ENCODE data around the gene VSTM2L.

VSTM2L gene

GRCh38 chr20:37914672-37915433, 11.9 kb downstream of the VSTM2L start:
- Mint-ChIP-seq H3K4me3 (peak overlapping the region; percentile 56 to 69), H3K9me3 (no peaks in the 10 kb centered on the region), H3K27ac (no peak overlapping the region), H3K4me1 (peaks cover 21 to 38% of the 10 kb centered on the region in 2 donors), H3K27me3 (peaks cover 66 to 88% of the 10 kb centered on the region in 2 donors), H3K36me3 (no peaks in the 10 kb centered on the region)
- ATAC-seq (replicated peaks) (peak; percentile 24 to 27), DNase-seq (no peak)

- ATAC-seq (replicated peaks) (no peak), DNase-seq (no peak)
- Mint-ChIP-seq H3K9me3 (no peaks in the 10 kb centered on the region), H3K27ac (no peak overlapping the region), H3K27me3 (peaks cover 63 to 83% of the 10 kb centered on the region in 2 donors), H3K4me3 (no peak overlapping the region), H3K36me3 (no peaks in the 10 kb centered on the region), H3K4me1 (peaks cover 21 to 39% of the 10 kb centered on the region in 2 donors)
These were observed 12.5 kb downstream of the VSTM2L start for GRCh38 chr20:37915434-37915787.

GRCh38 chr20:37915800-37916570, 13.1 kb downstream of the VSTM2L start:
- Mint-ChIP-seq H3K27me3 (peaks cover 62 to 84% of the 10 kb centered on the region in 2 donors), H3K27ac (no peak overlapping the region), H3K9me3 (no peaks in the 10 kb centered on the region), H3K4me1 (peaks cover 26 to 45% of the 10 kb centered on the region in 2 donors), H3K4me3 (no peak overlapping the region), H3K36me3 (no peaks in the 10 kb centered on the region)
- ATAC-seq (replicated peaks) (no peak), DNase-seq (no peak)

GRCh38 chr20:37917461-37917860, 14.5 kb downstream of the VSTM2L start:
- H3K9me3 Mint-ChIP-seq: no peaks in the 10 kb centered on the region
- ATAC-seq (replicated peaks): no peak
- peaks cover 32 to 50% of the 10 kb centered on the region in 2 donors for H3K4me1 Mint-ChIP-seq
- peaks cover 52 to 71% of the 10 kb centered on the region in 2 donors for H3K27me3 Mint-ChIP-seq
- H3K27ac Mint-ChIP-seq: no peak overlapping the region
- no peak for DNase-seq
- no peak overlapping the region for H3K4me3 Mint-ChIP-seq
- H3K36me3 Mint-ChIP-seq: no peaks in the 10 kb centered on the region

GRCh38 chr20:37918035-37918434, 15.1 kb downstream of the VSTM2L start:
- H3K27ac Mint-ChIP-seq: no peak overlapping the region
- peaks cover 50 to 65% of the 10 kb centered on the region in 2 donors for H3K27me3 Mint-ChIP-seq
- no peaks in the 10 kb centered on the region for H3K36me3 Mint-ChIP-seq
- peaks cover 30 to 45% of the 10 kb centered on the region in 2 donors for H3K4me1 Mint-ChIP-seq
- DNase-seq (no peak), ATAC-seq (replicated peaks) (no peak)
- no peaks in the 10 kb centered on the region for H3K9me3 Mint-ChIP-seq
- no peak overlapping the region for H3K4me3 Mint-ChIP-seq

GRCh38 chr20:37919389-37920040, 16.6 kb downstream of the VSTM2L start:
- Mint-ChIP-seq H3K36me3 (no peaks in the 10 kb centered on the region), H3K4me1 (peaks cover 24 to 34% of the 10 kb centered on the region in 2 donors), H3K27me3 (peaks cover 35 to 50% of the 10 kb centered on the region in 2 donors), H3K4me3 (no peak overlapping the region), H3K9me3 (no peaks in the 10 kb centered on the region), H3K27ac (no peak overlapping the region)
- DNase-seq: no peak
- ATAC-seq (replicated peaks): no peak

GRCh38 chr20:37920270-37920669, 17.3 kb downstream of the VSTM2L start:
- H3K36me3 Mint-ChIP-seq: no peaks in the 10 kb centered on the region
- no peak for ATAC-seq (replicated peaks)
- H3K4me1 Mint-ChIP-seq: peaks cover 19 to 28% of the 10 kb centered on the region in 2 donors
- DNase-seq: no peak
- no peaks in the 10 kb centered on the region for H3K9me3 Mint-ChIP-seq
- peaks cover 34 to 46% of the 10 kb centered on the region in 2 donors for H3K27me3 Mint-ChIP-seq
- H3K27ac Mint-ChIP-seq: no peak overlapping the region
- no peak overlapping the region for H3K4me3 Mint-ChIP-seq

GRCh38 chr20:37920679-37921322, 17.9 kb downstream of the VSTM2L start:
- ATAC-seq (replicated peaks) (no peak), DNase-seq (no peak)
- Mint-ChIP-seq H3K4me1 (peaks cover 19 to 25% of the 10 kb centered on the region in 2 donors), H3K4me3 (no peak overlapping the region), H3K27ac (peak overlapping the region; percentile 42), H3K27me3 (peaks cover 33 to 42% of the 10 kb centered on the region in 2 donors), H3K9me3 (no peaks in the 10 kb centered on the region), H3K36me3 (no peaks in the 10 kb centered on the region)

GRCh38 chr20:37921341-37921929, 18.5 kb downstream of the VSTM2L start:
- Mint-ChIP-seq H3K4me3 (peak overlapping the region in 1 of 2 donors; percentile 33), H3K36me3 (no peaks in the 10 kb centered on the region), H3K9me3 (no peaks in the 10 kb centered on the region), H3K27ac (no peak overlapping the region), H3K27me3 (peaks cover 26 to 35% of the 10 kb centered on the region in 2 donors), H3K4me1 (peaks cover 17 to 23% of the 10 kb centered on the region in 2 donors)
- no peak for DNase-seq
- peak; percentile 92 to 94 for ATAC-seq (replicated peaks)

- Mint-ChIP-seq H3K4me3 (peak overlapping the region in 1 of 2 donors; percentile 3), H3K27ac (peak overlapping the region; percentile 78), H3K9me3 (no peaks in the 10 kb centered on the region), H3K36me3 (no peaks in the 10 kb centered on the region), H3K27me3 (peaks cover 22 to 29% of the 10 kb centered on the region in 2 donors), H3K4me1 (peaks cover 17 to 23% of the 10 kb centered on the region in 2 donors)
- ATAC-seq (replicated peaks) (peak; percentile 81 to 87), DNase-seq (peak; percentile 44)
These were observed 19.1 kb downstream of the VSTM2L start for GRCh38 chr20:37922016-37922415.

- Mint-ChIP-seq H3K27me3 (peaks cover 26 to 28% of the 10 kb centered on the region in 2 donors), H3K4me3 (no peak overlapping the region), H3K36me3 (no peaks in the 10 kb centered on the region), H3K4me1 (peaks cover 15 to 20% of the 10 kb centered on the region in 2 donors), H3K9me3 (no peaks in the 10 kb centered on the region), H3K27ac (peak overlapping the region; percentile 62)
- no peak for DNase-seq
- no peak for ATAC-seq (replicated peaks)
These were observed 22.6 kb downstream of the VSTM2L start for GRCh38 chr20:37925265-37926165.

GRCh38 chr20:37926612-37927011, 23.7 kb downstream of the VSTM2L start:
- no peak for ATAC-seq (replicated peaks)
- no peaks in the 10 kb centered on the region for H3K36me3 Mint-ChIP-seq
- no peak for DNase-seq
- H3K4me1 Mint-ChIP-seq: peaks cover 6 to 9% of the 10 kb centered on the region in 2 donors
- no peak overlapping the region for H3K4me3 Mint-ChIP-seq
- H3K27ac Mint-ChIP-seq: no peak overlapping the region
- H3K9me3 Mint-ChIP-seq: no peaks in the 10 kb centered on the region
- H3K27me3 Mint-ChIP-seq: peaks cover 29 to 32% of the 10 kb centered on the region in 2 donors
